ENCODE data around the gene PPM1A. TPM values are rescaled to one million over a fixed set of nuclear protein-coding genes. Genes with fewer than 3 reads are reported as not detected.

Gene PPM1A
- total RNA-seq, 1 donor from 2014 or later: 35.5 TPM

GRCh38 chr14:60220917-60221316 lies 28.1 kb upstream of the PPM1A start:
- Histone ChIP-seq H3K36me3 (ENCODE audit: control insufficient read depth, insufficient read depth, low read length) (no peaks in the 10 kb centered on the region), H3K4me3 (ENCODE audit: low read depth, low read length) (no peak overlapping the region), H3K27me3 (ENCODE audit: control insufficient read depth, insufficient read depth, low read length) (no peaks in the 10 kb centered on the region)
- no peak for DNase-seq (ENCODE audit: low read depth)
- no peak for TF ChIP-seq CTCF (IDR thresholded peaks at IDR 0.05; ENCODE audit: insufficient read depth, low read length, severe bottlenecking)
- FAIRE-seq: no peak

GRCh38 chr14:60221457-60221856 lies 27.6 kb upstream of the PPM1A start:
- no peak for FAIRE-seq
- DNase-seq (ENCODE audit: low read depth): no peak
- no peak overlapping the region for H3K4me3 ChIP-seq (ENCODE audit: low read depth, low read length)

GRCh38 chr14:60222820-60223219 lies 26.2 kb upstream of the PPM1A start:
- no peaks in the 10 kb centered on the region for H3K27me3 ChIP-seq (ENCODE audit: control insufficient read depth, insufficient read depth, low read length)
- DNase-seq (ENCODE audit: low read depth) (peak; percentile 15), FAIRE-seq (no peak)
- H3K36me3 ChIP-seq (ENCODE audit: control insufficient read depth, insufficient read depth, low read length): no peaks in the 10 kb centered on the region
- TF ChIP-seq CTCF (IDR thresholded peaks at IDR 0.05; ENCODE audit: insufficient read depth, low read length, severe bottlenecking): no peak
- H3K4me3 ChIP-seq (ENCODE audit: low read depth, low read length): no peak overlapping the region

More at GRCh38 chr14:60221457-60221856, 27.6 kb upstream of the PPM1A start:
- no peaks in the 10 kb centered on the region for H3K27me3 ChIP-seq (ENCODE audit: control insufficient read depth, insufficient read depth, low read length)
- no peaks in the 10 kb centered on the region for H3K36me3 ChIP-seq (ENCODE audit: control insufficient read depth, insufficient read depth, low read length)
- TF ChIP-seq CTCF (IDR thresholded peaks at IDR 0.05; ENCODE audit: insufficient read depth, low read length, severe bottlenecking): no peak

- Histone ChIP-seq H3K4me3 (ENCODE audit: low read depth, low read length) (no peak overlapping the region), H3K36me3 (ENCODE audit: control insufficient read depth, insufficient read depth, low read length) (no peaks in the 10 kb centered on the region), H3K27me3 (ENCODE audit: control insufficient read depth, insufficient read depth, low read length) (no peaks in the 10 kb centered on the region)
- no peak for DNase-seq (ENCODE audit: low read depth)
- TF ChIP-seq CTCF (IDR thresholded peaks at IDR 0.05; ENCODE audit: insufficient read depth, low read length, severe bottlenecking): no peak
- FAIRE-seq: no peak
Measured at GRCh38 chr14:60225265-60225664, 23.8 kb upstream of the PPM1A start.

- FAIRE-seq (no peak), DNase-seq (ENCODE audit: low read depth) (no peak)
- Histone ChIP-seq H3K4me3 (ENCODE audit: low read depth, low read length) (no peak overlapping the region), H3K27me3 (ENCODE audit: control insufficient read depth, insufficient read depth, low read length) (no peaks in the 10 kb centered on the region), H3K36me3 (ENCODE audit: control insufficient read depth, insufficient read depth, low read length) (no peaks in the 10 kb centered on the region)
- TF ChIP-seq CTCF (IDR thresholded peaks at IDR 0.05; ENCODE audit: insufficient read depth, low read length, severe bottlenecking): no peak
Measured at GRCh38 chr14:60226298-60226697, 22.7 kb upstream of the PPM1A start.

GRCh38 chr14:60227291-60227690 lies 21.7 kb upstream of the PPM1A start:
- Histone ChIP-seq H3K36me3 (ENCODE audit: control insufficient read depth, insufficient read depth, low read length) (no peaks in the 10 kb centered on the region), H3K27me3 (ENCODE audit: control insufficient read depth, insufficient read depth, low read length) (no peaks in the 10 kb centered on the region), H3K4me3 (ENCODE audit: low read depth, low read length) (no peak overlapping the region)
- FAIRE-seq (no peak), DNase-seq (ENCODE audit: low read depth) (no peak)
- TF ChIP-seq CTCF (IDR thresholded peaks at IDR 0.05; ENCODE audit: insufficient read depth, low read length, severe bottlenecking): no peak
